GM12872 (cell line): ENCODE data around the gene STAT3.

Experiments used
- TF ChIP-seq, protein P1 (sequence below): IDR thresholded peaks from 3 replicates; pipeline ENCODE4 v1.5.1; 2011; ENCODE audit warnings: low read depth, mild to moderate bottlenecking, low read length, moderate library complexity; ENCODE audit not compliant: insufficient read depth

STAT3 gene

DNA sequence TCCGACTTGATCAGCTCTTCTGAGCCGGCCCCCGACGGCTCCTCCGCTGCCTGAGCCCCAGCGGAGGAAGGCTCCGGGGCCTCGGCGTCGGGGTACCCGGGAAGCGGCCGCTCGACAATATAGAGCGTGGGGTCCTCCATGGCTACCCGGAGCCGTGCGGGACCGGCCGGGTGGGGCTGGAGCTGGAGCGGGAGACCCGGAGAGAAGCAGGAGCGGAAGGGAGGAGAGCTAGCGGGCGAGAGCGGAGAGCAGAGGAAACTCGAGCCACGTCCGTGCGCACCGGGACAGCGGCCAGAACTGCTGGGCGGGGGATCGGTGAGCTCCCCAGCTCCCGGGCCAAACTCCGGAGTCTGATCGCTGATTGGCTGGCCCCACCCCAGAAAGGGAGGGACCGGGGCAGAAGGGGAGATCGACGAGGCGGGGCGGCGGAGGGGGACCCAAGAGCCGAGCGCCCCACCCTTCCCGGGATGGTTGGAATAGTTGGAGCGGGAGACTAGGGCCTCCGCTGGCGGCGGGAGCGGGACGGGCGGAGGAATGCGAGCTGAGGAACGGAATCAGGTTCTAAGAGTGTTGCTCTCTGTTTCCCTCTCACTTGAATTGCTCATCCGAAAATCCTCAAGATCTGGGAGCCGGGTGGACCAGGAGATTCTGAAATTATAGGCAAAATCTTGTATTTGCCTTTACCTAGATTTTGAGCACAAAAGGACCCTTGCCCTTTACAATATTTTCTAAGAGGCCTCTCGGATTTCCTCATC, 34.9 kb upstream of the STAT3 start, which contains the start of gene CAVIN1:
Gene CAVIN1, minus strand, starts transcription at position 299 of the 755 bp plus-strand sequence. Its CDS starts 159 bp downstream, at position 140.
- TF ChIP-seq, protein P1, sequence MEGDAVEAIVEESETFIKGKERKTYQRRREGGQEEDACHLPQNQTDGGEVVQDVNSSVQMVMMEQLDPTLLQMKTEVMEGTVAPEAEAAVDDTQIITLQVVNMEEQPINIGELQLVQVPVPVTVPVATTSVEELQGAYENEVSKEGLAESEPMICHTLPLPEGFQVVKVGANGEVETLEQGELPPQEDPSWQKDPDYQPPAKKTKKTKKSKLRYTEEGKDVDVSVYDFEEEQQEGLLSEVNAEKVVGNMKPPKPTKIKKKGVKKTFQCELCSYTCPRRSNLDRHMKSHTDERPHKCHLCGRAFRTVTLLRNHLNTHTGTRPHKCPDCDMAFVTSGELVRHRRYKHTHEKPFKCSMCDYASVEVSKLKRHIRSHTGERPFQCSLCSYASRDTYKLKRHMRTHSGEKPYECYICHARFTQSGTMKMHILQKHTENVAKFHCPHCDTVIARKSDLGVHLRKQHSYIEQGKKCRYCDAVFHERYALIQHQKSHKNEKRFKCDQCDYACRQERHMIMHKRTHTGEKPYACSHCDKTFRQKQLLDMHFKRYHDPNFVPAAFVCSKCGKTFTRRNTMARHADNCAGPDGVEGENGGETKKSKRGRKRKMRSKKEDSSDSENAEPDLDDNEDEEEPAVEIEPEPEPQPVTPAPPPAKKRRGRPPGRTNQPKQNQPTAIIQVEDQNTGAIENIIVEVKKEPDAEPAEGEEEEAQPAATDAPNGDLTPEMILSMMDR = no peak

DNA sequence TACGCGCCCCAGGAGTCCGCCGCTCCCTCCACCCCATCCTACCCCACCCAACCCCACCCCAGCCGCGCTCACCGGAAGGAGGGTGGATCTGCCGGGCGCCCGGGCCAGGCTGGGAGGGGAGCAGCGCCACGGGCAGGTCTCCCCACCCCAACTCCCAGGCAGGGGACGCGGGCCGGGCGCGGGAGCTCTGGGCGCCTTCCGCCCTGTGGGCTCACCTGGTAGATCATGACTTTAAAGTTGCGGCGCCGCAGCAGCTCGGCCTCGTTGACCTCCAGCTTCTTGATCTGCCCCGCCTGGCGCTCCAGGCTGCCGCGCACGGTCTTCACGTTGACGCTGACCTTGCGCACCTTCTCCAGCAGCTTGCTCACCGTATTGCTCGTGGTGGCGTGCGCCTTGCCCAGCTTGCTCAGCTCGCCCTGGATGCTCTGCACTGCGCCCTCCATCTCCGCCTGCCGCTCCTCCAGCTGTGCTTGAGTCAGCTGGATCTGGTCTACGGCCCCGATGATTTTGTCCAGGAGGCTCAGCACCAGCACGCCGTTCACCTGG, 34.2 kb upstream of the STAT3 start:
- TF ChIP-seq, protein P1 = no peak

DNA sequence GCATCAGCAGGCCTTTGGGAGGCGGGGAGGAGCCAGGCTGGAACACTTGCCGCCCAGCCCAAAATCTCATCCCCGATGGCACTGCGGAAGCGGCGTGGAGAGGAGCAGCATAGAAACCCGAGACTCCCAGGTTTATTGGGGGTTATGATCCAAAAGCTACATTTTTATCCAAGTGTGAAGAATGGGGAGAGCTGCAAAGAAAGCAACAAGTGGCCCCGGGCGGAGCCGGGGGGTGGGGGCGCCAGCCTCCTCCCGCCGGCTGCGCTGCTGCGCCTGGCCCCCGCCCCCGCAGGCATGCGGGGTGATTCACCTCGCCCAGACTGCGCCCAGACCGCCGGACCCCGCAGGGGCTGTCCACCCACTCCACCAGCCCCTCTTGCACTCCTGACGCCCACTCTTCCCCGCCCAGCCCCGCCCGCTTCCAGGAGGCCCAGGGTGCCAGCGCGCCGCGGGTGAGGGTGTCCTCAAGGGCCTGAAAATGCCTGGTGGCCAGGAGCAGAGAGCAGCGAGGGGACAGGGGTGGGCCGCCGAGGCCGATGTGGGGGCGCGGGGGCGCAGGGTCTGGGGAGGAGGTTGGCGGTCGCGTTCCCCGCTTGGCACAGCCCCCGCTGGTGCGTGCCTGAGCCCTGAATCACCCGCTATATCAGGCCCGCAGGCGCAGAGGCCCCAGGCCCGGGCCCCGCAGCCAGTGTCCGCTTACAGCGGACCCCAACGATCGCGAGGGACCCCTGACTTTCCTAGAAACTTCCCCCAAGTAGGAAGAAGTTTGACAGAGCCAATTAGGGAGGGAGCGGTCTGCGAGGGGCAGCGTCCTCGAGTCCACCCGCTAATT, 33.5 kb upstream of the STAT3 start:
- TF ChIP-seq, protein P1 = no peak

DNA sequence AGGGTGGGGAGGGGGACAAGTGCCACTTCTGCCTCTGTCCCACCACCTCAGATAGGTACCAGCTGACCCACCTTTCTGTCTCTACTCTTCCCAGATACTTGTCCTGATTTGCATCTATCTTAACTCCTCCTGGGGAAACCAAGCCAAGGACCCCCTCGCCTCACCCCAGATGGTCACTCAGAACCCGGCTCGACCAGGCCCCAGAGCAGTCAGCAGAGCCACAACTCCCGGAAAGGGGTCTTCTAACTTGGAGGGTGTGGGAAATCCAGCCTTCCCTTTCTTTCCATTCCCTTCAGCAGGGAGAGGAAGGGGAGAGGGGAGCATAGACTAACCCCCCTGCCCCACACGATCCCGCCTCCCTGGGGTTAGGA, 32.9 kb upstream of the STAT3 start:
- TF ChIP-seq, protein P1 = no peak

DNA sequence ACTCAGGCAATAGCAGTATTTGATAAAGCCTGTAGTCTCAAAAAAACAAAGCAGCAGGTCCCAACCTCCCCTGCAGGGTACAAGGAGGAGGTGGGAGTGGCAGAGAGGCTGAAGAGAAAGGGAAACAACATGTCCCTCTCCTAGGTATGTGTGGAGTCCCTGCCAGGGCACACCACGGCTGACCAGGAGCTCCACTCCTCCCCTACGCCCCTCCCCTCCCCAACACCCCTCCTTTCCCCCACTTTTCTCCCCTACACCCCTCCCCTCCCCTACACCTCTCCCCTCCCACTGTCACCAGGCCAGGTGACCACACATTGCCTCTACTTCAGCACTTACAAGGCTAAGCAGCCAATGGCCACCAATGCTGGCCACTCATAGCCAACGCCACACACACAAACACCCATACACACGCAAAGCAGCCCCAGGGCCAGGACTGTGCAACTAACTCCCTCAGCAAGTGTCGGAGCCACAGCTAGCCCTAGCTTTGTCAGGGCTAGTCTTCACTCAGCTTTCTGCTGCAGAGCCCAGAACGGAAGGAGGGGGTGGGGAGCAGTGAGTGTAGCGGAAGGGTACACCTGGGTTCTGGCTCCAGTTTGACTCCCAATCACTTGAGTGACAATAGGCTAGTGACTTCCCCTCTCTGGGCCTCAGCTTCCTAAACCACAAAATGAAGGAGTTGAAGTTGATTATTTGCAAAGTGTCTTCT, 26.6 kb upstream of the STAT3 start:
- TF ChIP-seq, protein P1 = no peak

DNA sequence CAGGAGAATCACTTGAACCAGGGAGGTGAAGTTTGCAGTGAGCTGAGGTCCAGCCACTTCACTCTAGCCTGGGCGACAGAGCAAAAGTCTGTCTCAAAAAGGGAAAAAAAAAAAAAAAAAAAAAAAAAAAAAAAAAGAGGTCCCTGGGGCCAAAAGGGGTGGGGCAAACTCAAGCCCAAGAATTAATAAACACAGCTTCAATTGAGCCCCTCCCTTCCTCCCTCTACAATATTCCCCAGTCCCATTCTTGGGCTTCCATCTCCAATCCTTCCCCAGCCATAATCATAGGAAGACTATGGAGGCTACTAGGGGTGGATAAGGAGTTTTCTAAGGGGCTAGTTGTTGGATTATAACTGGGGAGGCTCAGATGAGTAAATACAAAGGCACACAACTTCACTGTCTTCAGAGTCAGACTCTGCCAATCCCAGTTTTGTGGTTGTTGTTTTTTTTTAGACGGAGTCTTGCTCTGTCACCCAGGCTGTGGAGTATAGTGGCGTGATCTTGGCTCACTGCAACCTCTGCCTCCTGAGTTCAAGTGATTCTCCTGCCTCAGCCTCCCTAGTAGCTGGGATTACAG, 25.3 kb upstream of the STAT3 start:
- TF ChIP-seq, protein P1 = no peak
